Activated naive CD4-positive, alpha-beta T cell treated with Interleukin-2 at 50 U/mL for 16 hours (primary cell): ENCODE measurements around the gene CHRNA1.

Experiments used
- DNase-seq: peaks from one replicate; pipeline ENCODE4 v3.0.0-alpha.2; 2020

Gene CHRNA1

DNA sequence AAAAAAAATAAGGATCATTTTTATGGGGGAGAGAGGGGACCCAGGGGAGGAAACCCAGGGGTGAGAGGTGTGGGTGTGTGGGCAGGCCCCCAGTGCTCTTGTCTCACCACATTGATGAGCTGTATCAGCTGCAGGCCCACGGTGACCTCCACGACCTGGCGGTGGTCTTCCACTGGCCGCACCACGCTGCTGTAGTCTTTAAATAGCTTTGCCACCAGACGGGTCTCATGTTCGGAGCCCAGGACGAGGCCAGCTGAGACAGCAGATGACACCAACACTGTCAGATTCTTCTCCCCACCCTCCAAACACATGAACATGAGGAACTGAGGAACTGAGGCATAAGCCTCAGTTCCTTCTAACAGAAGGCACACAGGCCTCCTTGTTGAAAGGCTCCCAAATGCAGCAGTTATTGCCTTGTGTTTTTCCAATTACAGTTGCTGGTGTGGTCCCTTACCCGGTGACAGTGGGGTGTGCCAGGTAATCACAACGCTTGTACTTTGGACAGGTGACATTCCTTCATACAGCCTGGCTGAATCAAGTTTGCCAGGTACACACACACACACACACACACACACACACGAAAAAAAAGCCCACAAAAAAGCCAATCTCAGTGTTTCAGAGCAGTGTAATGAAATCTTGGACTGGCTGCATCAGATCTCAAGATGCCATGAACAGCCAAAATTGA lies 4.7 kb downstream of the CHRNA1 start:
- DNase-seq = no peak

DNA sequence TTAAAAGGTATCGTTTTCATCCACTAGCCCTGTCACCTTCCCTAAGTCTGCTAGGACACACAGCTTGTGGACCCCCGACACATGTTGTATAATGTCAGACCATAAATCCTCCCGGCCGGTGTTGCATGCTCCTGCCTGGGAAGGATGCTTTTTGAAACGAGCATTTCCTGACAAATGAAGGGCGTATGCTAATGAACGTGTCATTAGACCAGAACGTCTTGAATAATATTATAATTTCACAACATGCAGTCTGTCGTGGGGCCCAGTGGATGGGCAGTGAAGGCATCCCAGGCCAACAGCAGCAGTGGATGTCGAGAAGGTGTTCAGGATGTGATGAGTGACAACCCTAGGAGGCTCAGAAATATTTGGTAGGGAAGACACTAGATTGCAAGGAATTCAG lies 7.5 kb downstream of the CHRNA1 start:
- DNase-seq = no peak

GRCh38 chr2:174753038-174753633 lies 11.1 kb downstream of the CHRNA1 start:
- DNase-seq = peak; percentile 46

- peak; percentile 42 for DNase-seq
These were observed 11.8 kb downstream of the CHRNA1 start for GRCh38 chr2:174752403-174753037.

- peak; percentile 56 for DNase-seq
These were observed 13.3 kb downstream of the CHRNA1 start for GRCh38 chr2:174750923-174751441.

GRCh38 chr2:174749793-174750192 lies 14.5 kb downstream of the CHRNA1 start:
- DNase-seq = no peak

- peak; percentile 68 for DNase-seq
These were observed 15.3 kb downstream of the CHRNA1 start for GRCh38 chr2:174748948-174749347.

GRCh38 chr2:174745142-174745541 lies 19.1 kb downstream of the CHRNA1 start:
- DNase-seq = no peak

DNA sequence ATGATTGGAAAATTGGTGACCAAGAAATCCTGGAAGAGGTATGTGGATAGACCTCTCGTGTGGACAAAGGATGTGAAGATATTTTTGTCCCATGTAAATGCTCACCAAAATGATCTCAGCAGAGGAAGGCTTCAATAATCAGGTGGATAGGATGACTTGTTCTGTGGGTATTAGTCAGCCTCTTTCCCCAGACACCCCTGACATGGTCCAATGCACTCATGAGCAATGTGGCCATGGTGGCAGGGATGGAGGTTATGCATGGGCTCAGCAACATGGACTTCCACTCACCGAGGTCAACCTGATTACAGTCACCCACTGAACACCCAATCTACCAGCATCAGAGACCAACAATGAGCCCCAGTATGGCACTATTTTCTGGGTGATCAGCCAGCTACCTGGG lies 20.2 kb downstream of the CHRNA1 start:
- no peak for DNase-seq

DNA sequence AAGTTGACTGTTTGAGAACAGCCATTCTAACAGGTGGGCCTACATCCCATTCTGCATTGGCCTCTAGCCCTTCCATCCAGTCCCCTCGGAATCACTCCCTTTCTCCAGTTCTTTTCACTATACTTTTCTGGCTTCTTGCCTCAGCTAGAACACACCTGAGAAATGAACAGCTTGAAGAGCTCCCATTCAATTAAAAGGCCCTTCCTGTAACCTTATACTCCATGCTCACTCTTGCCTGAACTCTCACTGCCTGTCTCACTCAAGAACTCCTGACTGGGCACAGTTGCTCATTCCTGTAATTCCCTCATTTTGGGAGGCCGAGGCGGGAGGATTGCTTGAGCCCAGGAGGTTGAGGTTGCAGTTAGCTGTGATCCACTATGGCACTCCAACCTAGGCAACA lies 23.6 kb downstream of the CHRNA1 start:
- DNase-seq = no peak

DNA sequence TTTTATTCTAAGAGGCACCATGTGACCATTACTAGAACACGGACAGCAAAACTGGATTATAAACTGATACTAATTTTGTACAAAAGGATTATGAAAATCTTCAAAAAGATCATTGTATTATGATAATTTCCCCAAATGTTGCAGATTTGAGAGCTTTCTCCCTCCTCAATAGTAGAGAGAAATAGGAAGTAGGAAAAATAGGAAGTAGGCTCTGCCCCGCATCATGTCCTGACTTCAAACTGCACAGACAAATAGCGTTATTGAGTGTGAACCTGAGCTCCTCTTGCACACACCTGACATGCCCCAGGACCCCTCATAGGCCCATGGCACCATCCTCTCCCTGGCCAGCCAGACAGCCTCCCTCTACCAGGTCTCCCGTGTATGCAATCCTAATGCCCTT lies 25.4 kb downstream of the CHRNA1 start:
- DNase-seq = no peak

GRCh38 chr2:174731546-174731945 lies 32.7 kb downstream of the CHRNA1 start:
- no peak for DNase-seq

- DNase-seq = no peak
These were observed 33.6 kb downstream of the CHRNA1 start for GRCh38 chr2:174730698-174731018.

- peak; percentile 54 for DNase-seq
These were observed 34.2 kb downstream of the CHRNA1 start for GRCh38 chr2:174729797-174730697.

DNA sequence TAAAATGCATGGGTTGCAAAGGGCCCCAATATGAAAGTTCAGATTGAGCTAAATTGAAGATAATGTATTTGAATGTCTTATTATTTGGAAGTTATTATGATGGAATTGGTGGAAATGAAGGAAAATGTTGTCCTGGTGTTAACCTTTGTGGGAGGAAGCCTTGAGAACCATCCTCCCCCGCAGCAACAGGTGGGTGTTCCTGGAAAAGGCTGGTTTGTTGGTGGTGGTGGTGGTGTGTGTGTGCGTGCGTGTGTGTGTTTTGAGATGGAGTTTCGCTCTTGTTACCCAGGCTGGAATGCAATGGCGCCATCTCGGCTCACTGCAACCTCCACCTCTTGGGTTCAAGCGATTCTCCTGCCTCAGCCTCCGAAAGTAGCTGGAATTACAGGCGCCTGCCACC lies 36.2 kb downstream of the CHRNA1 start:
- no peak for DNase-seq

DNA sequence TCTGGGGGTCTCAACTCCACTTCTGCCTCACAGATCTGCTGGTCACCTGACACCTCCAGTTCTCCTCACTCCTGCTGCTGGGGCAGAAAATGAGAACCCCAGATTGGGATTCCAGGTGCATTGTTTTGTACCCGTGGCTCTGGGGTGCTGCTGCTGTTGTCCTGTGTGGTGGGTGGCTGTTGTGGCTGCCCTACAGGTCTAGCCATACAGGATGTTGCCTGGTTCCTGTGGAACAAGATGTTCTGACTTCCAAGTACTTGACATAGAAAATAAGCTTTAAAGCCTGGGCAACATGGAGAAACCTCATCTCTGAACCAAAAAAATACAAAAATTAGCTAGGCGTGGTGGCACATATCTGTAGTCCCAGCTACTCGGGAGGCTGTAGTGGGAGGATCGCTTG lies 38.1 kb downstream of the CHRNA1 start:
- DNase-seq = no peak

- no peak for DNase-seq
These were observed 41.2 kb downstream of the CHRNA1 start for GRCh38 chr2:174722942-174723592.

GRCh38 chr2:174719016-174719415 lies 45.3 kb downstream of the CHRNA1 start:
- no peak for DNase-seq

DNA sequence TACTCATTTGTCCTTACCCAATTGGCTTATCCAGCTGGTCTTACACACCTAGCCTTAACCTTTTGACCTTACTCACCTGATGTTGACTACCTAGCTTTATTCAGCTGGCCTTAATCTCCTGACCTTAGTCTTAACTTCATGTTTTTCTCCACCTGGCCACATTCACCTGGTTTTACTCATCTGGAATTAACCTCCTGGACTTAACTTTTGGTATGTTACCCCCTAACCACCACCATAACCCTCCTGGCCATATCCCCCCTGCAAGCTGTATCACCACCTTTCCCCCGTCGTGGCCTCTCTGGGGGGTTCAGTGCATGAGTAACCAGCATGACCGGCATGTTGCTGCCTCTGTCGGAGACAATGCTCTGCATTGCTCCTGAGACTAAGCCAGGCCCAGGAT lies 45.7 kb downstream of the CHRNA1 start:
- DNase-seq = no peak

DNA sequence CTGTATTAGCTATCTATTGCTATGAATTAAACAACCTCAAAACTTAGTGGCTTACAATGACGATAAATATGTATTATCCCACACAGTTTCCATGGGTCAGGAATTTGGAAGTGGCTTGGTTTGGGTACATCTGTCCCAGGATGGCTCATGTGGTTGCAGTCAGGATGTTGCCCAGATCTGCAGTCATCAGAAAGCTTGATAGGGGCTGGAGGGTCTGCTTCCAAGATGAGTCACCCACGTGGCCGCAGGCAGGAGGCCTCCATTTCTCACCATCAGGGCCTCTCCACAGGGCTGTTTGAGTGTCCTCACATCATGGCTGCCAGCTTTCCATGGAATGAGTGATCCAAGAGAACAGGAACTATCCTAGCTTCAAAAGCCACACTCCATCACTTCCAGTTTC lies 46.4 kb downstream of the CHRNA1 start:
- DNase-seq = no peak

GRCh38 chr2:174717273-174717672 lies 47.0 kb downstream of the CHRNA1 start:
- peak; percentile 13 for DNase-seq

GRCh38 chr2:174716785-174717184 lies 47.5 kb downstream of the CHRNA1 start:
- no peak for DNase-seq

DNA sequence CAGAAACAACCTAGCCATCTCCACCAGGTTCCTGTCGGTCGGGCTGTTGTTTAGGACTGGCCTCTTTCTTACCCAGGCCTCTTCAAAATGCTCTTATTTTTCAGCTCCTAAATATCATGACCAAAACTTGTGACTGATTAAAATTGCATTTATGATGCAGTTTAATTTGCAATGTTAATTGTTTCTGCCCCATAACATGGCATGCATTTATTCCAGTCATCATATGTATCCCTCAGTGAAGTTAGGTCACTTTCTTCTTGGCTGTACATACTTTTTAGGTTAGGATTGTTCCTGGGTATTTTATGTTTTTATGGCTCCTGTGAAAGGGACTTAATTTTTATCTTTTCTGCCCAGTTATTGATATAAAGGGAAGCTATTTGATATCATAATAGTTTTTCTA lies 50.6 kb downstream of the CHRNA1 start:
- no peak for DNase-seq
